A673 (cell line): ENCODE data around the gene PAM16. TPM values are rescaled to one million over a fixed set of nuclear protein-coding genes. Genes with fewer than 3 reads are reported as not detected.

ENCODE experiments used
- BruUV-seq: library from RNA; stranded (reverse); fragments of 400-500 nt; replicated peaks from 2 replicates; lab custom pipeline; 2021; lab: Mats Ljungman, UMichigan
- CTCF ChIA-PET: fragments of 300-600 bp; sonication (Branson Sonifier 250); formaldehyde crosslinking; loops from one replicate; lab custom pipeline; 2022; ENCODE audit warnings: antibody characterized with exemption; lab: Charles Lee
- POLR2A ChIA-PET: fragments of 300-600 bp; sonication (Branson Sonifier 250); formaldehyde crosslinking; loops from one replicate; lab custom pipeline; 2022; ENCODE audit warnings: antibody characterized with exemption; ENCODE audit not compliant: low non-redundant PET; lab: Charles Lee
- DNase-seq: peaks from one replicate; pipeline ENCODE4 v3.0.0-alpha.2; 2015; ENCODE audit warnings: low spot score
- H3K27ac ChIP-seq: fragments of 200-600 bp; sonication (generic); 2 replicates; pipeline ENCODE4 v1.5.1; 2016; ENCODE audit warnings: mixed run types, low read depth, mild to moderate bottlenecking, mixed read lengths, antibody characterized with exemption, low read length; ENCODE audit not compliant: poor library complexity, severe bottlenecking
- H3K27me3 ChIP-seq: fragments of 200-600 bp; sonication (generic); replicated peaks from 2 replicates; pipeline ENCODE4 v1.6.1; 2017; ENCODE audit warnings: mixed run types, low read depth, mild to moderate bottlenecking, mixed read lengths, antibody characterized with exemption, low read length; ENCODE audit not compliant: insufficient read depth, poor library complexity
- H3K36me3 ChIP-seq: fragments of 200-600 bp; sonication (generic); 2 replicates; pipeline ENCODE4 v1.6.1; 2016; ENCODE audit warnings: mixed run types, mild to moderate bottlenecking, mixed read lengths, antibody characterized with exemption, low read length; ENCODE audit not compliant: insufficient read depth, poor library complexity, severe bottlenecking
- H3K4me1 ChIP-seq: fragments of 200-600 bp; sonication (generic); 2 replicates; pipeline ENCODE4 v1.6.1; 2017; ENCODE audit warnings: mixed run types, mild to moderate bottlenecking, mixed read lengths, antibody characterized with exemption, low read length; ENCODE audit not compliant: insufficient read depth, poor library complexity, severe bottlenecking
- H3K4me3 ChIP-seq: fragments of 200-600 bp; sonication (generic); 2 replicates; pipeline ENCODE4 v1.5.1; 2016; ENCODE audit warnings: low read depth, mixed run types, mild to moderate bottlenecking, mixed read lengths, low read length; ENCODE audit not compliant: poor library complexity, severe bottlenecking
- H3K9me3 ChIP-seq: fragments of 200-600 bp; sonication (generic); 2 replicates; pipeline ENCODE4 v1.6.1; 2016; ENCODE audit warnings: mixed run types, low read depth, mild to moderate bottlenecking, mixed read lengths, antibody characterized with exemption, low read length; ENCODE audit not compliant: poor library complexity, severe bottlenecking
- CTCF ChIP-seq: fragments of 300-800, 200-600 bp; sonication (generic); conservative IDR thresholded peaks from 2 replicates; pipeline ENCODE4 v1.5.1; 2017; ENCODE audit warnings: low read depth, mild to moderate bottlenecking, antibody characterized with exemption, low read length, moderate library complexity, mixed read lengths
- EZH2 ChIP-seq: fragments of 200-600 bp; sonication (generic); IDR thresholded peaks from 2 replicates; pipeline ENCODE4 v1.6.1; 2017; ENCODE audit warnings: borderline replicate concordance, low read depth, mild to moderate bottlenecking, mixed read lengths, antibody characterized with exemption, low read length; ENCODE audit not compliant: poor library complexity, severe bottlenecking
- intact Hi-C: fragments of 100-400 bp; cut with micrococcal nuclease; formaldehyde crosslinking; loops from one replicate; pipeline ENCODE4 v1.10.0; 2022; ENCODE audit not compliant: unreplicated experiment
- total RNA-seq: library from RNA; stranded (reverse); gene quantifications from 2 replicates; pipeline ENCODE4 v1.2.3, GENCODE V29; 2021

Gene PAM16
- total RNA-seq, 1 experiment from 2014 or later = 90.3 TPM

DNA sequence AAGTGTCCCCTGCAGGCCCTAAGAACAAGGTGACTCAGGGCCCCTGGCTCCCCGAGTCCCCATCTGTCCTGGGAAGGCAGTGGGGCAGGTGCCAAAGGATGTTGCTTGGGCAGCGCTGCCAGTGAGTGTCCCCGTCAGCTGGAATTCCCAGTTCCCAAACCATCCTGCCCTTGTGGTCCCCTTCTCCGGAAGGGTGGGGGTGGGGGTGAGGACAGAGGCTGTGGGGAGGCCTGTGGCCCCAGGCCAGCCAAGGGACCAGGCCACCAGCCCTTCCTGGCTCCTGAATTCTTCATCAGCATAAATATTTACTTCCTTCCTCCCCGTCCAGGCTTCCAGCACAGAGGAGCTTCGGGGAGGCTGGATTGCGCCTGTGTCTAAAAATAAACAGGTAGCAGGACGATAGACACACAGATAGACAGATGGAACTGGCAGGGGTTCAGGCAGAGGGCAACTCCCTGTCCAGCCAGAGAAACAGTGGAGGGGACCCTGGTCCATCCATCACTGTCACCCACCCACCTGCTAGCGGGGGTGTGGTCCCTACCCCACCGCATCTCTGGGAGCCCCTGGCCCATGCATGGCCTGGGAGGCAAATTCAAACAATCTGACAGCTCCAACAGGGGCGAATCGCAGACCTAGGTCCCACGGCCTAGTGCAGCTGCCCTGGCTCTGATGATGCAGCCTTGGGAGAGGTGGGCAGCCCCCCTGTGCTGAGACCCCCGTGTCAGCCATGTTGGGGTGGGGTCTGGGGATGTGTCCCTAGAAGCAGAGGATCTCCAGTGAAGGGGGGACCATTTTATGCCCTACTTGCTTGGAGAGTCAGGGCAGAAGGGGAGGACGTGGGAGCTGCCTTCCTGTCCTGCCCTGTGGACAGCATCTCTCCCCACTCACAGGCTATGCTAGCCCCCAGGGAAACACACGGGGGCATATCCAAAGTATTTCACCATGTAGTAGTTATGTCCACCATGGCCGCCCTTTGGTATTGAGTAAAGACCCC is 22.0 kb downstream of the PAM16 start:
- Histone ChIP-seq H3K4me1 (peaks cover 12% of the 10 kb centered on the region), H3K4me3 (no peak overlapping the region), H3K36me3 (no peaks in the 10 kb centered on the region), H3K27me3 (no peaks in the 10 kb centered on the region), H3K27ac (peak overlapping the region; percentile 64), H3K9me3 (no peaks in the 10 kb centered on the region)
- TF ChIP-seq EZH2 (no peak), CTCF (no peak)
- DNase-seq = no peak
- ChIA-PET CTCF (interaction anchor here (0.8 to 1.6 kb wide), 4 partner anchors 11 to 346 kb away, joined by 3 to 6 read pairs (median 3); partner anchors contain the start of gene GLIS2), POLR2A (no interaction called here)
- no TSS peak for BruUV-seq
- intact Hi-C loops = loop anchor here (2.0 kb wide), 1 partner anchor 40 kb away; no protein-coding TSS in a partner anchor

GRCh38 chr16:4328046-4328781 is 22.9 kb downstream of the PAM16 start:
- ChIA-PET POLR2A (no interaction called here), CTCF (interaction anchor here (0.8 to 1.6 kb wide), 4 partner anchors 12 to 345 kb away, joined by 3 to 6 read pairs (median 3); partner anchors contain the start of gene GLIS2)
- DNase-seq = peak; percentile 70
- Histone ChIP-seq H3K27ac (peak overlapping the region; percentile 64), H3K36me3 (no peaks in the 10 kb centered on the region), H3K9me3 (no peaks in the 10 kb centered on the region), H3K4me3 (peak overlapping the region; percentile 47), H3K4me1 (peaks cover 18% of the 10 kb centered on the region), H3K27me3 (no peaks in the 10 kb centered on the region)
- BruUV-seq = no TSS peak
- intact Hi-C loops = loop anchor here (2.0 kb wide), 1 partner anchor 39 kb away; no protein-coding TSS in a partner anchor
- TF ChIP-seq EZH2 (no peak), CTCF (peak; percentile 50)

DNA sequence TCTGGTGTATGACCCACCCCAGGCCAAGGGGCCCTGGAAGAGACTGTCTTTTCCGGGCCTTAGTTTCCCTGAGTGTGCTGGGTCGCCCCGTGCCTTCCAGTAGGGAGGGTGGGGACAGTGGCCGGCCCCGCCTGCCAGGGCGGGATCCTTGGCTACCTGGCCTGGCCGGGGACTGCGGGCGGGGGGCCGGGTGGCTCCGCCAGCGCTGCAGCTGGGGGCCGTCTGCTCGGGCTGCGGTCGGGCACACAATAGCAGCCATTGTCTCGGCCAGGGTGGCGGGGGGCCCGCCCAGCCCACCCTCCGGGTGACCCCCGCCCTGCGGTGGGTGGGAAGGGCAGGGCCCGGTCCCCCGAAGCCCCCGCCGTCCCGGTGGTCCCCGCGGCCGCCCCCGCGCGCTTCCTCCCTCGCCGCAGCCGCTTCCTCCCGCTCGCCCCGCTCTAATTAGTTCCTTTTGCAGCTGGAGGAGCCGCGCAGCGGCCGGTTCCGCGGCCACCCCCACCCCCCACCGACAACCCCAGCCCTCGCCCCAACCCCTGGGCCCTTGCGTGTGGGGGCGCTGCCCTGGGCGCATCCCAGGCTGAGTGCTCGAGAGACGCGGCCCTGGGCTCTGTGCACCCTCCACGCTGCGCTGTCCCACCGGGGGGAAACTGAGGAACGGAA is 23.6 kb downstream of the PAM16 start:
- Histone ChIP-seq H3K4me3 (peak overlapping the region; percentile 47), H3K27me3 (no peaks in the 10 kb centered on the region), H3K36me3 (no peaks in the 10 kb centered on the region), H3K4me1 (peaks cover 18% of the 10 kb centered on the region), H3K9me3 (no peaks in the 10 kb centered on the region), H3K27ac (peak overlapping the region; percentile 64)
- CTCF ChIA-PET = interaction anchor here (0.5 kb wide), 1 partner anchor 288 kb away, joined by 3 read pairs; no protein-coding TSS in a partner anchor
- no TSS peak for BruUV-seq
- POLR2A ChIA-PET = no interaction called here
- intact Hi-C loops = loop anchor here (2.0 kb wide), 1 partner anchor 39 kb away; no protein-coding TSS in a partner anchor
- DNase-seq = no peak
- no peak for TF ChIP-seq EZH2
- TF ChIP-seq CTCF = no peak
